Prostate gland (tissue), 1 donor: Measurements from ENCODE around the gene MIER2.

Source experiments
- POLR2A ChIP-seq: fragments of 450-650 bp; IDR thresholded peaks from one replicate; pipeline ENCODE4 v1.6.1; 2016; ENCODE audit warnings: antibody characterized with exemption, mild to moderate bottlenecking
- POLR2AphosphoS5 ChIP-seq: sonication (generic); formaldehyde crosslinking; IDR thresholded peaks from one replicate; pipeline ENCODE4 v1.6.1; 2017; ENCODE audit warnings: antibody characterized with exemption

DNA sequence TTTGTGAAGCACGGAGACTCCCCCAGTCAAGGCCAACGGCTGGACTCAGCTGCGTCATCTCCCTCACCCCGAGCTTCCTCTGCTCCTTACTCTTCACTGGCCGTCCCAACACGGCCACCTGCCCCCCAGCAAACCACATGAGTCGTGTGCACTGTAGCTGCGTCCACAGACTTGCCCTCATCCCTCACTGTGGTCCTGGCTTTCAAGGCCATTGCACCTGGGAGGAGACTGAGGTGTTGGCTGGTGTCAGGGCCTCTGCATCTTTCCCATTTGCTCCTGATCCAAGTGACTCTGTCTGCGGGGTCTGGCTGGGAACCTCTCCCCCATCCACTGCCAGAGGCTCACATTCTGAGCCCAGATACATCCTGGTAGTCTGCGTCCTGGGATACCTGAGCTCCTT lies 64.9 kb downstream of the MIER2 start:
- TF ChIP-seq POLR2A = no peak
- TF ChIP-seq POLR2AphosphoS5 = no peak
